Cardiac muscle cell (in vitro differentiated cells and primary cell): ENCODE measurements around the gene NDUFAF8. TPM values are rescaled to one million over a fixed set of nuclear protein-coding genes. Genes with fewer than 3 reads are reported as not detected.

Source experiments
- DNase-seq, 2 donors: peaks; one replicate each; pipeline versions ENCODE4 v3.0.0 to v3.0.0-alpha.2; 2010 to 2017; ENCODE audit warnings: low read depth in 1 of 2, low spot score in 1 of 2
- H3K27ac ChIP-seq: fragments of 200-600 bp; sonication (generic); 2 replicates; pipeline ENCODE4 v1.5.1; 2016
- H3K27me3 ChIP-seq: fragments of 200-600 bp; sonication (generic); 2 replicates; pipeline ENCODE4 v1.6.0; 2016; ENCODE audit warnings: control low read depth
- H3K36me3 ChIP-seq: fragments of 200-600 bp; sonication (generic); 2 replicates; pipeline ENCODE4 v1.5.1; 2016; ENCODE audit warnings: control low read depth
- H3K4me1 ChIP-seq: fragments of 200-600 bp; sonication (generic); 2 replicates; pipeline ENCODE4 v1.8.1; 2017; ENCODE audit warnings: low read depth, mild to moderate bottlenecking, mixed run types
- H3K4me3 ChIP-seq: fragments of 200-600 bp; sonication (generic); 2 replicates; pipeline ENCODE4 v1.5.1; 2016; ENCODE audit warnings: mild to moderate bottlenecking
- H3K9me3 ChIP-seq: fragments of 200-600 bp; sonication (generic); 2 replicates; pipeline ENCODE4 v1.5.1; 2017; ENCODE audit warnings: low read depth, mild to moderate bottlenecking, control low read depth
- polyA plus RNA-seq: library from polyadenylated mRNA; unstranded; fragments of >200 nt; fragmentation: Nextera tagmentation; extraction: Ambion mirVana; gene quantifications from 2 replicates; pipeline ENCODE4 v1.2.1, GENCODE V29; 2016
- total RNA-seq: library from RNA; depleted of rRNA; stranded (reverse); fragments of >200 nt; gene quantifications from 2 replicates; pipeline ENCODE4 v1.2.3, GENCODE V29; 2016
- TF ChIP-seq, protein P1 (sequence below): IDR thresholded peaks from 2 replicates; pipeline ENCODE4 v1.5.1; 2012; ENCODE audit warnings: low read depth, mild to moderate bottlenecking, low read length

Gene NDUFAF8
- total and polyA plus RNA-seq, 2 experiments from 2014 or later = 52.3 to 142 TPM

DNA sequence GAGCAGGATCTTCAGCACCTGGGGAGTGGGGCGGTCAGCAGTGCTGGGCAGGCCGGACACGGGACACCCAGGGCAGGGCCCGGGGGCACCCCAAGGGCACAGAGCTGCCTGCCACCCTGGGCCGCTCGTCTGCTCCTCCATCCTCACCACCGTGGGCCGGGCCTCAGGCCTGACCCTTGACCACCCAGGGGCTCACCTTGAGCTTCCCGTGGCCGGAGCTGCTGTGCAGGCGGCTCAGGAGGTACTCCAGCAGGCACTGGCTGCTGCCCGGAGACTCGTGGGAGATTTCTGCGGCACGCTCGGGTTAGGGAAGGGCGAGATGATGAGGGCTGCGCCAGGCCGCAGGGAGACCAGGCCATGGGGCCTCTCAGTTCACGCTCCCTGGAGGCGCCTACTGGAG lies 2.3 kb upstream of the NDUFAF8 start:
- H3K4me3 ChIP-seq = no peak overlapping the region
- TF ChIP-seq, protein P1, sequence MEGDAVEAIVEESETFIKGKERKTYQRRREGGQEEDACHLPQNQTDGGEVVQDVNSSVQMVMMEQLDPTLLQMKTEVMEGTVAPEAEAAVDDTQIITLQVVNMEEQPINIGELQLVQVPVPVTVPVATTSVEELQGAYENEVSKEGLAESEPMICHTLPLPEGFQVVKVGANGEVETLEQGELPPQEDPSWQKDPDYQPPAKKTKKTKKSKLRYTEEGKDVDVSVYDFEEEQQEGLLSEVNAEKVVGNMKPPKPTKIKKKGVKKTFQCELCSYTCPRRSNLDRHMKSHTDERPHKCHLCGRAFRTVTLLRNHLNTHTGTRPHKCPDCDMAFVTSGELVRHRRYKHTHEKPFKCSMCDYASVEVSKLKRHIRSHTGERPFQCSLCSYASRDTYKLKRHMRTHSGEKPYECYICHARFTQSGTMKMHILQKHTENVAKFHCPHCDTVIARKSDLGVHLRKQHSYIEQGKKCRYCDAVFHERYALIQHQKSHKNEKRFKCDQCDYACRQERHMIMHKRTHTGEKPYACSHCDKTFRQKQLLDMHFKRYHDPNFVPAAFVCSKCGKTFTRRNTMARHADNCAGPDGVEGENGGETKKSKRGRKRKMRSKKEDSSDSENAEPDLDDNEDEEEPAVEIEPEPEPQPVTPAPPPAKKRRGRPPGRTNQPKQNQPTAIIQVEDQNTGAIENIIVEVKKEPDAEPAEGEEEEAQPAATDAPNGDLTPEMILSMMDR = no peak
- H3K9me3 ChIP-seq = no peaks in the 10 kb centered on the region
- peaks cover 23% of the 10 kb centered on the region for H3K4me1 ChIP-seq
- no peak for DNase-seq
- H3K27ac ChIP-seq = no peak overlapping the region
- no peaks in the 10 kb centered on the region for H3K36me3 ChIP-seq
- no peaks in the 10 kb centered on the region for H3K27me3 ChIP-seq

- Histone ChIP-seq H3K27me3 (no peaks in the 10 kb centered on the region), H3K27ac (no peak overlapping the region), H3K4me1 (peaks cover 22% of the 10 kb centered on the region), H3K4me3 (peak overlapping the region; percentile 85), H3K36me3 (no peaks in the 10 kb centered on the region), H3K9me3 (no peaks in the 10 kb centered on the region)
- TF ChIP-seq, protein P1 = no peak
- no peak for DNase-seq
These were observed 1.3 kb upstream of the NDUFAF8 start for GRCh38 chr17:81237591-81238489.

DNA sequence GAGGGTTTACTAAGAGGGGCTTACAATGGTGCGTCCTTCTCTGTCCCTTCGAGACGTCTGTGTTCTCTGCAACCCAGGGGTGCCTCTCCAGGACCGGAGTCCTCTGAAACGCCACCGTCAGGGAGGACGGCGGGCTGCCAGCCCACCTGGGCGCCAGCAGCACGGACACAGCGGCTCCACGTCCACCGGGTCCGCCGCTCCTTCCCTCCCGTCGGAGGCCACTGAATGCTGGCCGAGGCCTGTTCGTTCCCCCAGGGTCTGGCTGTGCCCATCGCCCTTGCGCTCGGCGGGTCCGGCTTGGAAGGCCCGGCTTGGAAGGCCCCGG lies 666 bp upstream of the NDUFAF8 start:
- TF ChIP-seq, protein P1 = no peak
- H3K27ac ChIP-seq = peak overlapping the region; percentile 6
- H3K27me3 ChIP-seq = no peaks in the 10 kb centered on the region
- H3K4me3 ChIP-seq = peak overlapping the region; percentile 85
- no peaks in the 10 kb centered on the region for H3K36me3 ChIP-seq
- H3K9me3 ChIP-seq = no peaks in the 10 kb centered on the region
- peaks cover 16% of the 10 kb centered on the region for H3K4me1 ChIP-seq
- DNase-seq = no peak

- Histone ChIP-seq H3K9me3 (no peaks in the 10 kb centered on the region), H3K36me3 (no peaks in the 10 kb centered on the region), H3K27me3 (no peaks in the 10 kb centered on the region), H3K27ac (peak overlapping the region; percentile 84), H3K4me3 (peak overlapping the region; percentile 55), H3K4me1 (peaks cover 8% of the 10 kb centered on the region)
- no peak for DNase-seq
- TF ChIP-seq, protein P1 = no peak
These were observed 817 bp downstream of the NDUFAF8 start for GRCh38 chr17:81239714-81240555.

GRCh38 chr17:81240761-81241160 lies 1.6 kb downstream of the NDUFAF8 start:
- no peaks in the 10 kb centered on the region for H3K9me3 ChIP-seq
- no peak overlapping the region for H3K4me3 ChIP-seq
- H3K27ac ChIP-seq = no peak overlapping the region
- peaks cover 8% of the 10 kb centered on the region for H3K4me1 ChIP-seq
- no peaks in the 10 kb centered on the region for H3K36me3 ChIP-seq
- DNase-seq = no peak
- H3K27me3 ChIP-seq = no peaks in the 10 kb centered on the region
- TF ChIP-seq, protein P1 = no peak
